ENCODE data around the gene NPC1.

The NPC1 gene

GRCh38 chr18:23503038-23503962, 83.0 kb downstream of the NPC1 start, which contains the start of gene RMC1:
TSS of gene RMC1 (plus strand) at chr18:23503511. CDS start at chr18:23503619, 108 bp downstream.
- Histone ChIP-seq H3K4me1 (ENCODE audit: insufficient read depth, poor library complexity, severe bottlenecking) (peaks cover 10% of the 10 kb centered on the region), H3K9me3 (ENCODE audit: severe bottlenecking) (no peaks in the 10 kb centered on the region), H3K27me3 (ENCODE audit: insufficient read depth, poor library complexity, severe bottlenecking) (no peaks in the 10 kb centered on the region), H3K27ac (ENCODE audit: poor library complexity, severe bottlenecking) (peak within 1 kb of the TSS; percentile 39), H3K36me3 (ENCODE audit: low read depth) (peaks cover 28% of the 10 kb centered on the region), H3K4me3 (ENCODE audit: severe bottlenecking) (peak within 1 kb of the TSS; percentile 81)
- TF ChIP-seq, protein P1, sequence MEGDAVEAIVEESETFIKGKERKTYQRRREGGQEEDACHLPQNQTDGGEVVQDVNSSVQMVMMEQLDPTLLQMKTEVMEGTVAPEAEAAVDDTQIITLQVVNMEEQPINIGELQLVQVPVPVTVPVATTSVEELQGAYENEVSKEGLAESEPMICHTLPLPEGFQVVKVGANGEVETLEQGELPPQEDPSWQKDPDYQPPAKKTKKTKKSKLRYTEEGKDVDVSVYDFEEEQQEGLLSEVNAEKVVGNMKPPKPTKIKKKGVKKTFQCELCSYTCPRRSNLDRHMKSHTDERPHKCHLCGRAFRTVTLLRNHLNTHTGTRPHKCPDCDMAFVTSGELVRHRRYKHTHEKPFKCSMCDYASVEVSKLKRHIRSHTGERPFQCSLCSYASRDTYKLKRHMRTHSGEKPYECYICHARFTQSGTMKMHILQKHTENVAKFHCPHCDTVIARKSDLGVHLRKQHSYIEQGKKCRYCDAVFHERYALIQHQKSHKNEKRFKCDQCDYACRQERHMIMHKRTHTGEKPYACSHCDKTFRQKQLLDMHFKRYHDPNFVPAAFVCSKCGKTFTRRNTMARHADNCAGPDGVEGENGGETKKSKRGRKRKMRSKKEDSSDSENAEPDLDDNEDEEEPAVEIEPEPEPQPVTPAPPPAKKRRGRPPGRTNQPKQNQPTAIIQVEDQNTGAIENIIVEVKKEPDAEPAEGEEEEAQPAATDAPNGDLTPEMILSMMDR (IDR thresholded peaks at IDR 0.05; ENCODE audit: poor library complexity, severe bottlenecking): peak; percentile 58
- ATAC-seq (ENCODE audit: low read depth) (peak; percentile 87), DNase-seq (ENCODE audit: low spot score) (peak; percentile 91)

GRCh38 chr18:23502516-23503037, 83.7 kb downstream of the NPC1 start:
- ATAC-seq (ENCODE audit: low read depth): no peak
- Histone ChIP-seq H3K27ac (ENCODE audit: poor library complexity, severe bottlenecking) (peak overlapping the region; percentile 39), H3K27me3 (ENCODE audit: insufficient read depth, poor library complexity, severe bottlenecking) (no peaks in the 10 kb centered on the region), H3K4me3 (ENCODE audit: severe bottlenecking) (peak overlapping the region; percentile 81), H3K36me3 (ENCODE audit: low read depth) (peaks cover 21% of the 10 kb centered on the region), H3K4me1 (ENCODE audit: insufficient read depth, poor library complexity, severe bottlenecking) (peaks cover 10% of the 10 kb centered on the region), H3K9me3 (ENCODE audit: severe bottlenecking) (no peaks in the 10 kb centered on the region)
- TF ChIP-seq, protein P1 (IDR thresholded peaks at IDR 0.05; ENCODE audit: poor library complexity, severe bottlenecking): no peak
- DNase-seq (ENCODE audit: low spot score): no peak

GRCh38 chr18:23501626-23502025, 84.7 kb downstream of the NPC1 start:
- DNase-seq (ENCODE audit: low spot score): no peak
- no peak for ATAC-seq (ENCODE audit: low read depth)
- Histone ChIP-seq H3K4me3 (ENCODE audit: severe bottlenecking) (no peak overlapping the region), H3K27ac (ENCODE audit: poor library complexity, severe bottlenecking) (no peak overlapping the region), H3K36me3 (ENCODE audit: low read depth) (peaks cover 11% of the 10 kb centered on the region; the same call in 1 of the 2 replicates), H3K9me3 (ENCODE audit: severe bottlenecking) (no peaks in the 10 kb centered on the region), H3K4me1 (ENCODE audit: insufficient read depth, poor library complexity, severe bottlenecking) (peaks cover 10% of the 10 kb centered on the region), H3K27me3 (ENCODE audit: insufficient read depth, poor library complexity, severe bottlenecking) (no peaks in the 10 kb centered on the region)
- TF ChIP-seq, protein P1 (IDR thresholded peaks at IDR 0.05; ENCODE audit: poor library complexity, severe bottlenecking): no peak

- Histone ChIP-seq H3K4me3 (ENCODE audit: severe bottlenecking) (no peak overlapping the region), H3K9me3 (ENCODE audit: severe bottlenecking) (no peaks in the 10 kb centered on the region), H3K36me3 (ENCODE audit: low read depth) (no peaks in the 10 kb centered on the region), H3K27ac (ENCODE audit: poor library complexity, severe bottlenecking) (no peak overlapping the region), H3K27me3 (ENCODE audit: insufficient read depth, poor library complexity, severe bottlenecking) (no peaks in the 10 kb centered on the region), H3K4me1 (ENCODE audit: insufficient read depth, poor library complexity, severe bottlenecking) (peaks cover 21% of the 10 kb centered on the region)
- ATAC-seq (ENCODE audit: low read depth): no peak
- DNase-seq (ENCODE audit: low spot score): no peak
- TF ChIP-seq, protein P1 (IDR thresholded peaks at IDR 0.05; ENCODE audit: poor library complexity, severe bottlenecking): no peak
Observed at GRCh38 chr18:23499291-23499781, 87.0 kb downstream of the NPC1 start.

Data from RWPE2 (cell line).